Activated CD4-positive, alpha-beta T cell treated with anti-CD3 and anti-CD28 coated beads, Interleukin-2, amount 10 ng/mL, durations not matched to agents 7 days and 5 days (primary cell): ENCODE results near the gene XIRP1. TPM values are rescaled to one million over a fixed set of nuclear protein-coding genes. Genes with fewer than 3 reads are reported as not detected.

ENCODE experiments used
- CTCF ChIA-PET: fragments of 350-600 bp; sonication (Branson Sonifier 250); formaldehyde crosslinking; loops from one replicate; lab custom pipeline; 2021; ENCODE audit warnings: antibody characterized with exemption; lab: Charles Lee
- POLR2A ChIA-PET: fragments of 350-600 bp; sonication (Branson Sonifier 250); formaldehyde crosslinking; loops from one replicate; lab custom pipeline; 2021; ENCODE audit warnings: antibody characterized with exemption; lab: Charles Lee
- DNase-seq: peaks from one replicate; pipeline ENCODE4 v3.0.0-alpha.2; 2020
- H3K27ac Mint-ChIP-seq: one replicate; pipeline ENCODE4 v1.8.0; 2021; ENCODE audit warnings: mild to moderate bottlenecking, moderate library complexity, mixed read lengths
- H3K27me3 Mint-ChIP-seq: one replicate; pipeline ENCODE4 v1.8.0; 2021; ENCODE audit warnings: mixed read lengths
- H3K36me3 Mint-ChIP-seq: one replicate; pipeline ENCODE4 v1.8.0; 2021; ENCODE audit warnings: low read depth, mixed read lengths
- H3K4me1 Mint-ChIP-seq: one replicate; pipeline ENCODE4 v1.8.0; 2021; ENCODE audit warnings: mixed read lengths
- H3K4me3 Mint-ChIP-seq: one replicate; pipeline ENCODE4 v1.8.0; 2021; ENCODE audit warnings: mild to moderate bottlenecking, moderate library complexity, mixed read lengths
- H3K9me3 Mint-ChIP-seq: one replicate; pipeline ENCODE4 v1.8.0; 2021; ENCODE audit warnings: mixed read lengths
- total RNA-seq, 2 experiments: library from RNA; stranded (reverse); gene quantifications; one replicate each; pipeline ENCODE4 v1.2.3, GENCODE V29; 2021

The XIRP1 gene
- total RNA-seq, 2 experiments from 2014 or later = not detected

GRCh38 chr3:39207361-39208186 lies 15.2 kb upstream of the XIRP1 start:
- Mint-ChIP-seq H3K9me3 (no peaks in the 10 kb centered on the region), H3K27ac (no peak overlapping the region), H3K4me3 (no peak overlapping the region), H3K36me3 (peaks cover 4% of the 10 kb centered on the region), H3K27me3 (peaks cover 26% of the 10 kb centered on the region), H3K4me1 (peaks cover 24% of the 10 kb centered on the region)
- CTCF ChIA-PET = interaction anchor here (0.6 to 1.8 kb wide), 4 partner anchors 18 to 84 kb away, joined by 3 to 7 read pairs (median 4); no protein-coding TSS in a partner anchor
- POLR2A ChIA-PET = no interaction called here
- no peak for DNase-seq

- POLR2A ChIA-PET = no interaction called here
- CTCF ChIA-PET = interaction anchor here (0.9 to 1.9 kb wide), 3 partner anchors 11 to 82 kb away, joined by 3 to 7 read pairs (median 4); no protein-coding TSS in a partner anchor
- Mint-ChIP-seq H3K27me3 (peaks cover 26% of the 10 kb centered on the region), H3K4me3 (no peak overlapping the region), H3K4me1 (peaks cover 24% of the 10 kb centered on the region), H3K9me3 (no peaks in the 10 kb centered on the region), H3K27ac (no peak overlapping the region), H3K36me3 (peaks cover 4% of the 10 kb centered on the region)
- DNase-seq = no peak
Measured at GRCh38 chr3:39205919-39206516, 13.6 kb upstream of the XIRP1 start.

- H3K9me3 Mint-ChIP-seq = no peaks in the 10 kb centered on the region
- no peak for DNase-seq
- ChIA-PET POLR2A (no interaction called here), CTCF (interaction anchor here (1.1 to 1.9 kb wide), 2 partner anchors 10 to 83 kb away, joined by 4 to 7 read pairs; no protein-coding TSS in a partner anchor)
- H3K4me3 Mint-ChIP-seq = no peak overlapping the region
- H3K27me3 Mint-ChIP-seq = peaks cover 26% of the 10 kb centered on the region
- peaks cover 2% of the 10 kb centered on the region for H3K36me3 Mint-ChIP-seq
- no peak overlapping the region for H3K27ac Mint-ChIP-seq
- H3K4me1 Mint-ChIP-seq = peaks cover 22% of the 10 kb centered on the region
Measured at GRCh38 chr3:39205131-39205530, 12.7 kb upstream of the XIRP1 start.

- DNase-seq = no peak
- CTCF ChIA-PET = interaction anchor here (1.2 to 2.0 kb wide), 2 partner anchors 9 to 85 kb away, joined by 4 to 9 read pairs; no protein-coding TSS in a partner anchor
- H3K4me1 Mint-ChIP-seq = peaks cover 12% of the 10 kb centered on the region
- no peaks in the 10 kb centered on the region for H3K36me3 Mint-ChIP-seq
- H3K4me3 Mint-ChIP-seq = no peak overlapping the region
- no peak overlapping the region for H3K27ac Mint-ChIP-seq
- POLR2A ChIA-PET = no interaction called here
- peaks cover 26% of the 10 kb centered on the region for H3K27me3 Mint-ChIP-seq
- H3K9me3 Mint-ChIP-seq = no peaks in the 10 kb centered on the region
Measured at GRCh38 chr3:39203860-39204259, 11.5 kb upstream of the XIRP1 start.

GRCh38 chr3:39203402-39203801 lies 11.0 kb upstream of the XIRP1 start:
- no peaks in the 10 kb centered on the region for H3K9me3 Mint-ChIP-seq
- H3K4me1 Mint-ChIP-seq = peaks cover 8% of the 10 kb centered on the region
- no peaks in the 10 kb centered on the region for H3K36me3 Mint-ChIP-seq
- CTCF ChIA-PET = interaction anchor here (1.2 to 2.0 kb wide), 2 partner anchors 9 to 85 kb away, joined by 4 to 9 read pairs; no protein-coding TSS in a partner anchor
- POLR2A ChIA-PET = no interaction called here
- H3K4me3 Mint-ChIP-seq = no peak overlapping the region
- DNase-seq = no peak
- no peak overlapping the region for H3K27ac Mint-ChIP-seq
- H3K27me3 Mint-ChIP-seq = peaks cover 26% of the 10 kb centered on the region

- Mint-ChIP-seq H3K36me3 (no peaks in the 10 kb centered on the region), H3K27me3 (peaks cover 26% of the 10 kb centered on the region), H3K9me3 (no peaks in the 10 kb centered on the region), H3K4me3 (no peak overlapping the region), H3K27ac (no peak overlapping the region), H3K4me1 (peaks cover 3% of the 10 kb centered on the region)
- DNase-seq = no peak
- CTCF ChIA-PET = interaction anchor here (1.1 to 2.0 kb wide), 3 partner anchors 15 to 86 kb away, joined by 3 to 9 read pairs (median 4); no protein-coding TSS in a partner anchor
- POLR2A ChIA-PET = no interaction called here
Measured at GRCh38 chr3:39202094-39202493, 9.7 kb upstream of the XIRP1 start.

- ChIA-PET CTCF (interaction anchor here (0.8 to 15.1 kb wide), 6 partner anchors 8 to 164 kb away, joined by 3 to 275 read pairs (median 4); no protein-coding TSS in a partner anchor), POLR2A (interaction anchor here (0.6 to 0.7 kb wide), 2 partner anchors 12 to 1080 kb away, joined by 3 read pairs; no protein-coding TSS in a partner anchor)
- no peak for DNase-seq
- no peak overlapping the region for H3K4me3 Mint-ChIP-seq
- H3K4me1 Mint-ChIP-seq = no peaks in the 10 kb centered on the region
- peaks cover 7% of the 10 kb centered on the region for H3K27me3 Mint-ChIP-seq
- no peaks in the 10 kb centered on the region for H3K9me3 Mint-ChIP-seq
- H3K27ac Mint-ChIP-seq = no peak overlapping the region
- no peaks in the 10 kb centered on the region for H3K36me3 Mint-ChIP-seq
Measured at GRCh38 chr3:39196671-39197356, 4.4 kb upstream of the XIRP1 start.

- H3K4me3 Mint-ChIP-seq = no peak overlapping the region
- H3K27ac Mint-ChIP-seq = no peak overlapping the region
- H3K4me1 Mint-ChIP-seq = peaks cover 2% of the 10 kb centered on the region
- DNase-seq = no peak
- ChIA-PET POLR2A (no interaction called here), CTCF (interaction anchor here (0.7 to 15.1 kb wide), 8 partner anchors 9 to 165 kb away, joined by 3 to 275 read pairs (median 3); no protein-coding TSS in a partner anchor)
- no peaks in the 10 kb centered on the region for H3K36me3 Mint-ChIP-seq
- H3K9me3 Mint-ChIP-seq = no peaks in the 10 kb centered on the region
- peaks cover 7% of the 10 kb centered on the region for H3K27me3 Mint-ChIP-seq
Measured at GRCh38 chr3:39196034-39196433, 3.6 kb upstream of the XIRP1 start.

- H3K9me3 Mint-ChIP-seq = no peaks in the 10 kb centered on the region
- ChIA-PET CTCF (interaction anchor here (0.9 to 15.1 kb wide), 6 partner anchors 23 to 185 kb away, joined by 3 to 275 read pairs (median 4); partner anchors contain the start of gene CX3CR1), POLR2A (no interaction called here)
- H3K4me3 Mint-ChIP-seq = no peak overlapping the region
- peaks cover 8% of the 10 kb centered on the region for H3K4me1 Mint-ChIP-seq
- no peak overlapping the region for H3K27ac Mint-ChIP-seq
- H3K36me3 Mint-ChIP-seq = no peaks in the 10 kb centered on the region
- DNase-seq = no peak
- peaks cover 7% of the 10 kb centered on the region for H3K27me3 Mint-ChIP-seq
Measured at GRCh38 chr3:39193391-39193790, 996 bp upstream of the XIRP1 start.

GRCh38 chr3:39191773-39192172 lies 622 bp downstream of the XIRP1 start:
- no peak for DNase-seq
- Mint-ChIP-seq H3K4me1 (peaks cover 8% of the 10 kb centered on the region), H3K36me3 (no peaks in the 10 kb centered on the region), H3K27me3 (peaks cover 3% of the 10 kb centered on the region), H3K27ac (no peak overlapping the region), H3K4me3 (no peak overlapping the region), H3K9me3 (no peaks in the 10 kb centered on the region)
- ChIA-PET CTCF (interaction anchor here (0.9 to 15.1 kb wide), 9 partner anchors 10 to 213 kb away, joined by 3 to 275 read pairs (median 4); partner anchors contain the start of gene TTC21A), POLR2A (no interaction called here)

GRCh38 chr3:39191111-39191510 lies 1.3 kb downstream of the XIRP1 start:
- ChIA-PET CTCF (interaction anchor here (0.7 to 15.1 kb wide), 13 partner anchors 9 to 187 kb away, joined by 3 to 275 read pairs (median 4); partner anchors contain the start of gene TTC21A), POLR2A (no interaction called here)
- no peak overlapping the region for H3K4me3 Mint-ChIP-seq
- no peaks in the 10 kb centered on the region for H3K27me3 Mint-ChIP-seq
- H3K36me3 Mint-ChIP-seq = no peaks in the 10 kb centered on the region
- peaks cover 8% of the 10 kb centered on the region for H3K4me1 Mint-ChIP-seq
- no peak overlapping the region for H3K27ac Mint-ChIP-seq
- DNase-seq = no peak
- H3K9me3 Mint-ChIP-seq = no peaks in the 10 kb centered on the region
